Epithelial cell of esophagus (primary cell): ENCODE measurements around the gene DNAJC10.

Experiments
- DNase-seq: peaks from one replicate; pipeline ENCODE4 v3.0.0; 2010; ENCODE audit warnings: low read depth
- H3K4me3 ChIP-seq: 2 replicates; pipeline ENCODE4 v1.5.1; 2011; ENCODE audit warnings: mild to moderate bottlenecking, low read length, control low read depth
- TF ChIP-seq, protein P1 (sequence below): IDR thresholded peaks from 2 replicates; pipeline ENCODE4 v1.5.1; 2011; ENCODE audit warnings: low read depth, mild to moderate bottlenecking, low read length, control low read depth, inconsistent platforms; ENCODE audit not compliant: insufficient read depth; ENCODE audit errors: missing control alignments

The DNAJC10 gene

DNA sequence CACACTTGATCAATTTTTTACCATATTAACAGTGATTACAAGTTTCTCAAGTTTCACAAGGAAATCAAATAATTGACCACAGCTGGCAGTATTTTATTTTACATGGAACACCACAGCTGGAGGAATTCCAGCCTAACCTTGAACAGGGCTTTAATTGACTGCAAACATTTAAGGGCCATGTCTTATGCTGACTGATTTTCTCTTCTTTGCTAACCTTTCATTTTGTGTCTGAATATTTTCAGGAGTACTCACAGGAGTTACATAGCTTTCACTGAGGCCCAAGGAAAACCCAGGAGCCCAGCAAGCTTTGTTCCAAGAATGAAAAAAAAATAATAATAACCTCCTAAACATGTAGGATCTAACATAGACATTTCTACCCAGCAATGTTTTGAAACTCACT lies 100.8 kb downstream of the DNAJC10 start:
- H3K4me3 ChIP-seq = no peak overlapping the region
- DNase-seq = no peak
- TF ChIP-seq, protein P1, sequence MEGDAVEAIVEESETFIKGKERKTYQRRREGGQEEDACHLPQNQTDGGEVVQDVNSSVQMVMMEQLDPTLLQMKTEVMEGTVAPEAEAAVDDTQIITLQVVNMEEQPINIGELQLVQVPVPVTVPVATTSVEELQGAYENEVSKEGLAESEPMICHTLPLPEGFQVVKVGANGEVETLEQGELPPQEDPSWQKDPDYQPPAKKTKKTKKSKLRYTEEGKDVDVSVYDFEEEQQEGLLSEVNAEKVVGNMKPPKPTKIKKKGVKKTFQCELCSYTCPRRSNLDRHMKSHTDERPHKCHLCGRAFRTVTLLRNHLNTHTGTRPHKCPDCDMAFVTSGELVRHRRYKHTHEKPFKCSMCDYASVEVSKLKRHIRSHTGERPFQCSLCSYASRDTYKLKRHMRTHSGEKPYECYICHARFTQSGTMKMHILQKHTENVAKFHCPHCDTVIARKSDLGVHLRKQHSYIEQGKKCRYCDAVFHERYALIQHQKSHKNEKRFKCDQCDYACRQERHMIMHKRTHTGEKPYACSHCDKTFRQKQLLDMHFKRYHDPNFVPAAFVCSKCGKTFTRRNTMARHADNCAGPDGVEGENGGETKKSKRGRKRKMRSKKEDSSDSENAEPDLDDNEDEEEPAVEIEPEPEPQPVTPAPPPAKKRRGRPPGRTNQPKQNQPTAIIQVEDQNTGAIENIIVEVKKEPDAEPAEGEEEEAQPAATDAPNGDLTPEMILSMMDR = no peak

DNA sequence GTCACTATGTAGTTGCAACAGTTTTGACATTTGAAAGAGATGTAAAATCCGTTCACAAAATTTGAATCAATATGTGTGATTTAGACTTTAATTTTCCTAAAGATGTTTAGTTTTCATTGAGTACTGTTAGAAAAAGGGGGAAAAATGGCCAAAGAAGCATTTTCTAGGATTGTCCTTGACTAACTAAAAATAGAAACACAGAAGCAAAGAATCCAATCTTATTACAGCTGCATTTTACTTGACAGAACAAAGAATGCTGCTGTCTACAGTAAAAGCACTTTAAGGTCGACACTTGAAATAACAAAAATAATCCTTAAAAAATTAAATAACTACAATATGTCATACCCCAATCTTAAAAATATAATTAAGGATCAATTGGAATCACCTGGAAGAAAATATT lies 101.5 kb downstream of the DNAJC10 start:
- DNase-seq = no peak
- TF ChIP-seq, protein P1 = no peak
- H3K4me3 ChIP-seq = no peak overlapping the region

DNA sequence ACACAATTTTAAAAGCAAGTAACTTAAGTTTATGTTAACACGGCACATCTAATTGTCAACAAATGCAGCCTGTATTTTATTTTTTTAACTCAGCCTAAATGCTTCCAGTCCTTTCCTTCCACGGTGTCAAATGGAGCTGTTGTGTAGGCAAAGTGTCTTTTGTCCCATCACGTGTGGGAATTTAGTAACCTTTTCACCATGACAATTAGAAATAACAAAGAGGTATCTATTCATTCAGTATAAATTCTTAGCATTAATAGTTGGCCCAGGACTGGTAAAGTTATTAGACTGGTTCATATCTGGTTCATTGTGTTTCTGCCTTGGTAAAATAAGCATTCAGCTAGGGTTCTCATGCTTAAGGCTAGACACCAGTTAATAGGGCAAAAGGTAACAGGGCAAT lies 102.4 kb downstream of the DNAJC10 start:
- no peak overlapping the region for H3K4me3 ChIP-seq
- TF ChIP-seq, protein P1 = no peak
- DNase-seq = no peak

DNA sequence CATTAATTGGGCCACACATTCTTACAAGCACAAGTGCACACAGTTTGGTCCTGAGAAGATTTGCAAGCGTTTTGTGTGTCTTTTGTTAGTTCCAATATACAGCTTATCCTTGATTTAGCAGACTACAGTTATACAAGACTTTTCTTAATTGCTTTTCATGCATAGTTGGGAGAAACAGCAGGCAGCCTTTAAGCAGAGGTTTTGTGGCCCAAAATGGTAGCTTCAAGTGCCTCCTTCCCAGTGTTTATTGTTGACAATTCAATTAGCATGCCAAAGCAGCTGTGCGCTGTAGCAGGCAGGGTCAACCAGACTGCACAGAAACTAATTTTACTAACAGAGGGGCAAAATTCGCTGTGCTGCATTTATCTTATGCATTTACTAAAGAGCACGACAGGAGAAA lies 102.9 kb downstream of the DNAJC10 start:
- DNase-seq = no peak
- TF ChIP-seq, protein P1 = no peak
- H3K4me3 ChIP-seq = no peak overlapping the region

DNA sequence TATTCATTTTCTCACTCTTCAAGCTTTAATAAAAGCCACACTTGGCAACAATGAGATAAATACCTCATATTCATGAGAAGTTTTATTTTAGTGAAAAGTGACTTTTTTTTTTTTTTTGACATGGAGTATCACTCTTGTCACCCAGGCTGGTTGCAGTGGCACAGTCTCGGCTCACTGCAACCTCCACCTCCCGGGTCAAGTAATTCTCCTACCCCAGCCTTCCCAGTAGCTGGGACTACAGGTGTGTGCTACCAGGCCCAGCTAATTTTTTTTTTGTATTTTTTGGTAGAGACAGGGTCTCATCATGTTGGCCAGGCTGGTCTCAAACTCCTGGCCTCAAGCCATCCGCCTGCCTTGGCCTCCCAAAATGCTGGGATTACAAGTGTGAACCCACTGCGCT lies 103.4 kb downstream of the DNAJC10 start:
- TF ChIP-seq, protein P1 = no peak
- no peak for DNase-seq
- H3K4me3 ChIP-seq = no peak overlapping the region

DNA sequence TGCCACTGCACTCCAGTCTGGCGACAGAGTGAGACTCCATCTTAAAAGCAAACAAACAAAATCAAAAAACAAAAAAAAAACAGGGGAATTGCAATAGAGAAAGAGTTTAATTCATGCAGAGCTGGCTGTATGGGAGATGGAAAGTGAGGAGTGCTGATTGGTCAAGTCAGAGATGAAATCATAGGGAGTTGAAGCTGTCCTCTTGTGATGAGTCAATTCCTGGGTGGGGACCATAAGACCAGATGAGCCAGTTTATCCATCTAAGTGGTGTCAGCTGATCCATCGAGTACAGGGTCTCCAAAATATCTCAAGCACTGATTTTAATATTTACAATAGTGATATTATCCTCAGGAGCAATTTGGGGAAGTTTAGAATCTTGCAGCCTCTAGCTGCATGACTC lies 105.1 kb downstream of the DNAJC10 start:
- H3K4me3 ChIP-seq = no peak overlapping the region
- peak; percentile 74 for DNase-seq
- TF ChIP-seq, protein P1 = no peak

DNA sequence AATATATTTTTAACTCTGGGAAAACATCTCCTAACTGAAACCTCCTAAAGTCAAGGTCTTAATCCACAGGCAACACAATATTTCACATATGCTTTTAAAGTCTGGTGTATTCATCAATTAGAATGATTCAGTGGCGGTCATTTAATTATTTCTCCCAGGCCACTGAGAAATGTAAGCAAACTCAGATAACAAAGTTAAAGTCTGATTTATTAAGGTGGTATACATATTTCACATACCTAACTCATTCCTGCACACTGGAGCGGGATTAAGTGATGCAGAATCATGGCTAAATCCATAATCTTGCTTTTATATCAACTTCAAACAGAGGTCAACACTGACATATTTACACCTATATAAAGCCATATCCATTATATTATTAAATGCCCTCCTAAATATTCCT lies 106.7 kb downstream of the DNAJC10 start:
- TF ChIP-seq, protein P1 = no peak
- no peak overlapping the region for H3K4me3 ChIP-seq
- DNase-seq = no peak
